ENCODE data around the gene PRLR. TPM values are rescaled to one million over a fixed set of nuclear protein-coding genes. Genes with fewer than 3 reads are reported as not detected.

PRLR gene
- polyA plus RNA-seq, 1 donor from 2014 or later, result 0.50 TPM

GRCh38 chr5:35152733-35153132, 77.6 kb downstream of the PRLR start:
- no peaks in the 10 kb centered on the region for H3K36me3 ChIP-seq (ENCODE audit: insufficient read depth, low read length)
- H3F3A ChIP-seq (ENCODE audit: insufficient read depth, low read length, poor library complexity, severe bottlenecking), result no peaks in the 10 kb centered on the region
- no peak overlapping the region for H3K4me2 ChIP-seq (ENCODE audit: low read length)
- no peak overlapping the region for H2AFZ ChIP-seq (ENCODE audit: low read depth, low read length)
- H3K9me2 ChIP-seq (ENCODE audit: insufficient read depth, low read length), result no peaks in the 10 kb centered on the region
- H3K4me3 ChIP-seq (ENCODE audit: low read length), result no peak overlapping the region
- H3K27ac ChIP-seq (ENCODE audit: low read length), result no peak overlapping the region
- H3K27me3 ChIP-seq (ENCODE audit: insufficient read depth, low read depth, low read length), result no peaks in the 10 kb centered on the region
- no peaks in the 10 kb centered on the region for H4K20me1 ChIP-seq (ENCODE audit: insufficient read depth)
- no peaks in the 10 kb centered on the region for H3K79me2 ChIP-seq (replicated peaks; ENCODE audit: insufficient read depth, low read length)
- no peaks in the 10 kb centered on the region for H3K9me3 ChIP-seq (ENCODE audit: low read length)
- no peak overlapping the region for H3K9ac ChIP-seq (ENCODE audit: low read length)
- TF ChIP-seq RAD21 (conservative IDR thresholded peaks at IDR 0.05) (no peak), REST (IDR thresholded peaks at IDR 0.05; ENCODE audit: borderline replicate concordance) (no peak), CTCF (IDR thresholded peaks at IDR 0.05; ENCODE audit: poor library complexity, severe bottlenecking) (no peak), EP300 (conservative IDR thresholded peaks at IDR 0.05; ENCODE audit: poor library complexity, severe bottlenecking) (no peak), TAF1 (IDR thresholded peaks at IDR 0.05; ENCODE audit: low read depth) (no peak), POLR2AphosphoS5 (IDR thresholded peaks at IDR 0.05) (no peak), MXI1 (conservative IDR thresholded peaks at IDR 0.05; ENCODE audit: poor library complexity, severe bottlenecking) (no peak), EZH2 (IDR thresholded peaks at IDR 0.05; ENCODE audit: borderline replicate concordance, insufficient read depth, low read length, poor library complexity, severe bottlenecking) (no peak), SMC3 (conservative IDR thresholded peaks at IDR 0.05; ENCODE audit: poor library complexity) (no peak)

GRCh38 chr5:35151146-35151920, 79.0 kb downstream of the PRLR start:
- Histone ChIP-seq H3K4me2 (ENCODE audit: low read length) (no peak overlapping the region), H4K20me1 (ENCODE audit: insufficient read depth) (no peaks in the 10 kb centered on the region), H3K36me3 (ENCODE audit: insufficient read depth, low read length) (no peaks in the 10 kb centered on the region), H3K9ac (ENCODE audit: low read length) (no peak overlapping the region), H3K27me3 (ENCODE audit: insufficient read depth, low read depth, low read length) (no peaks in the 10 kb centered on the region), H3K79me2 (replicated peaks; ENCODE audit: insufficient read depth, low read length) (no peaks in the 10 kb centered on the region), H3K9me3 (ENCODE audit: low read length) (no peaks in the 10 kb centered on the region), H3F3A (ENCODE audit: insufficient read depth, low read length, poor library complexity, severe bottlenecking) (peaks cover 5% of the 10 kb centered on the region), H2AFZ (ENCODE audit: low read depth, low read length) (no peak overlapping the region), H3K9me2 (ENCODE audit: insufficient read depth, low read length) (no peaks in the 10 kb centered on the region), H3K27ac (ENCODE audit: low read length) (no peak overlapping the region), H3K4me3 (ENCODE audit: low read length) (no peak overlapping the region)
- TF ChIP-seq CTCF (IDR thresholded peaks at IDR 0.05; ENCODE audit: poor library complexity, severe bottlenecking) (no peak), MXI1 (conservative IDR thresholded peaks at IDR 0.05; ENCODE audit: poor library complexity, severe bottlenecking) (no peak), EZH2 (IDR thresholded peaks at IDR 0.05; ENCODE audit: borderline replicate concordance, insufficient read depth, low read length, poor library complexity, severe bottlenecking) (no peak), REST (IDR thresholded peaks at IDR 0.05; ENCODE audit: borderline replicate concordance) (no peak), RAD21 (conservative IDR thresholded peaks at IDR 0.05) (no peak), POLR2AphosphoS5 (IDR thresholded peaks at IDR 0.05) (no peak), TAF1 (IDR thresholded peaks at IDR 0.05; ENCODE audit: low read depth) (no peak), EP300 (conservative IDR thresholded peaks at IDR 0.05; ENCODE audit: poor library complexity, severe bottlenecking) (no peak), SMC3 (conservative IDR thresholded peaks at IDR 0.05; ENCODE audit: poor library complexity) (no peak)

Measured in neural cell (in vitro differentiated cells).